Activated CD4-positive, CD25-positive, alpha-beta regulatory T cell (primary cell): ENCODE measurements around the gene PRSS38.
A peak's percentile ranks its signal among the peaks of the same experiment; 100 is the strongest.

ENCODE experiments used
- DNase-seq, 4 experiments: peaks; one replicate each; lab custom pipeline; 2025; lab: John Stamatoyannopoulos, UW

The PRSS38 gene

DNA sequence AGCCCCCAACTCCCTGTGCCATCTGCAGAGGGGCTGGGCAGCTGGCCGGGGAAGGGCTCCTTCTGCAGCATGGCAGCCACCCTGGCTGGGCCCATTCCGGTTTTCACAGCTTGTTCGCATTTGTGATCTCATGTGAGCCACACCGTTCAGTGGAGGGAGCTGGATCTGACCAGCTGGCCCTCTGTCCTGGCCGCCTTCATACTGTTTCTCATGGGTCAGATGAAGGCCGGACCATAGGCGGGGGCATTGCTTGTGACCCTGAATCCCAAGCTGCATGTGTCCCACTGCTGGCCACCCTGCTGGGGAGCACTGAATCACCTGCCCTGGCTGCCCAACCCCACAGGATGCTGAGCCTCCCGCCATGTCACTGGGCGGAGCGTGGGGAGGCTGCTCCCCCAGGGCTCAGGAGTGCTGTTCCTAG is 36.4 kb upstream of the PRSS38 start:
- no peak for DNase-seq

DNA sequence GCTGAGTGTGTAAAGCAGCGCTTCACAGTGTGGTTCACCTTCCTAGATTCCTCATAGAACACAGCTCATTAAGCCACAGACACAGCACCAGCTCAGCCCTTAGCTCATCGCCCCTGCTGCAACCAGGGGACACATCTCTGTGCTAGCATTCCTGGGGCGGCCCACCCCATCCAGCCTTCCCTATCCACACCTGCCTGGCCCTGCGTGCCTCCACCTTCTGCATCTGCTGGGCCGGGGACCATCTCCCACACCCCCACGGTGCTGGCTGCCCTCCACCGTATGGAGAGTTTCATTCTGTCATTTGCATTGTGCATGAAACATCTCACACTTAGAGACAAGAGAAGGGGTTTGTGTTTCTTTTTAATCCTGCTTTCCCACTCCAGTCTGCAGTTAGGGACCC is 35.8 kb upstream of the PRSS38 start:
- DNase-seq: no peak

GRCh38 chr1:227780101-227781044 is 35.1 kb upstream of the PRSS38 start:
- no peak for DNase-seq

GRCh38 chr1:227781314-227781930 is 34.1 kb upstream of the PRSS38 start:
- no peak for DNase-seq

GRCh38 chr1:227782226-227782625 is 33.2 kb upstream of the PRSS38 start:
- no peak for DNase-seq

DNA sequence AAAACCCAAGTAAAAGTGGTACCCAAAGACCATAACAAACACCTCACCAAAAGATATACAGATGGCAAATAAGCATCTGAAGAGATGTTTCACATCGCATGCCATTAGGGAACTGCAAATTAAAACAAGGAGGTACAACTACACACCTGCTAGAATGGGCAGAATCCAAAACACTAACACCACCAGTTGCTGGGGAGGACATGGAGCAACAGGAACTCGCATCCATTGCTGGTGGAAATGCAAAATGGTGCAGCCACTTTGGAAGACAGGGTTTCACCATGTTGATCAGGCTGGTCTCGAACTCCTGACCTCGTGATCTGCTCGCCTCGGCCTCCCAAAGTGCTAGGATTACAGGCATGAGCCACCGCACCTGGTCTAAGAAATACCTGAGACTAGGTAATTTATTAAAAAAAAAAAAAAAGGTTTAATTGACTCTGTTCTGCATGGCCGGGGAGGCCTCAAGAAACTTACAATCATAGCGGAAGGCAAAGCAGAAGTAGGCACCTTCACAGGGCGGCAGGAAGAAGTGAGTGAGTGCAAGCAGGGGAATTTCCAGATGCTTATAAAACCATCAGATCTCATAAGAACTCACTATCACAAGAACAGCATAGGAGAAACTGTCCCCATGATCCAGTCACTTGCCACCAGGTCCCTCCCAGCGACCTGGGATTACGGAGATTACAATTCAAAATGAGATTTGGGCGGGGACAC is 30.2 kb upstream of the PRSS38 start:
- no peak for DNase-seq

DNA sequence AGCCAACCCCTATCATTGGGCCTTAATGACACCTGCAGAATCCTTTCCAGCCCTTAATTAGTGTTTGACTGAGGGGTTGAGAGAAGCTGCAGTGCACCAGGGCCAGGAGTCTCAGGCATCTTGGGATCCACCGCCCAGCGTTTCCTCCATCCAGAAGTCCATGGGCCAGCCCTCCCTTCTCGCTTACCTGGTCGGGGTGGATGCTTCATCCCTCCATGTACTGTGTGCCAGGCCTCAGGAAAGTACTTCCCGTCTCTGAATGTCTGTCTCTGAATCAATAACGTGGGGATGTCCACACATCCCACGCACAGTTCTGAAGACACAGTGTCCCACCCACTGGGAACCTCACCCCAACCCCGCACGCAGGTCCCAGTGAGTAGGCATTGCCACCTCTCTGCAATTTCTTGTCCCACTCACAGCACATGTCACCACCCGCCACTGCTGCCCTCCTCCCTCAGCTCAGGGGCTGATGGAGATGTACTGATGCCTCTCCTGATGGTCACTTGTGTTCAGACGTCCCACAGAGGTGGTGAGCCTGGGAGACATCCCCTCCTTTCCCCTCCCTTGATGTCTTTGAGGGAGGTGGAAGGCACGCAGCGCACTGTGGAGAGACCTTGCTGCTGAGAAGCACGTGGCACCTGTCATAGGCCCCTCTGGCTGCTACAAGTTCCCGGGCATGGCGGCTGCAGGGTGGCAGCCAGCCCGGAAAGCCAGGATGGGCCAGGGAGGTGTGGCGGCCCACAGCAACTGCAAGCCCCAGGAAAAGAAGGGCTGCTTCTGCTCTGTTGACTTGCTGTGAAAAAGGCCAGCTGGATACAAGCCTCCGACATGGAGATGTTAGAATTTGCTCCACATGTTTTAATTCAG is 29.4 kb upstream of the PRSS38 start:
- DNase-seq: no peak

GRCh38 chr1:227786673-227787512 is 28.6 kb upstream of the PRSS38 start:
- DNase-seq: no peak

- DNase-seq: peak; percentile 91 to 97 (median 94)
Measured at GRCh38 chr1:227787513-227788270, 27.8 kb upstream of the PRSS38 start.

DNA sequence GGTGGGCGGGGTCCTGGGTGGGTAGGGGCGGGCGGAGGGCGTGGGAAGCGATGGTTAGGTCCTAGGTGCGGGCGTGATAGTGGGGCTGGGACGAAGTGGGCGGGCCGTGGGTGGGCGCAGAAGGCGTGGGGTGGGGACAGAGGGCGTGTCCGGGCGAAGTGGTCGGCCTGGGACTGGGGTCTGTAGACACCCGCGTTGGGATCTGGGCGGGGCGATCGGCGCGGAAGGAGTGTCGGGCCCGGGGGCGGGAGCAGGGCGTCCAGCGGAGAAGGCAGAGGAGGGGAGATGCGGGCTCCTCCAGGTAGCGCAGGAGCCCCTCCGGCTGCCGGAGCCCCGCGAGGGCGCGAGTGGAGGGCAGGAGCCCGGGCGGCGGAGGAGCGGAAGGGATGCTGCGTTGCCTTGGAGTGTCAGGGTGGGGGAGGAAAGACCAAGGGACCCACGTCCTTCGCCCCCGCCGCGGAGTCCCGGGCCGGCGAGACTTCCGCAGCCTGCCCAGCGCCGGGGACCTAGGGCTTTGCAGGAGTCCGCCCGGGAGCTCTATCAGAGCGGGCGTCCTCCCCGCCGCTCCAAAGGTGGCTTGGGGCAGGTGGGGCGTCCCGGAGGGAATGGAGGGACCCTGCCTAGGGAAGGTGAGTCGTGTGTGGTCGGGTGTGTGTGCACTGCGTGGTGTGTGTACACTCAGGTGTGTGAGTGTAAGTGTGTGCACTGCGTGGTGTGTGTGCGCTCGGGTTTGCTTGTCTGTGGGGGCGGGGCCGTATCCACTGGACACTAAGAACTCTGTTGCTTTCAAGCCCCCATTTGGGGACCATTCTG is 27.0 kb upstream of the PRSS38 start:
- peak in 2 of 4 experiments; percentile 72 to 87 for DNase-seq

GRCh38 chr1:227789084-227790033 is 26.1 kb upstream of the PRSS38 start:
- DNase-seq: no peak

DNA sequence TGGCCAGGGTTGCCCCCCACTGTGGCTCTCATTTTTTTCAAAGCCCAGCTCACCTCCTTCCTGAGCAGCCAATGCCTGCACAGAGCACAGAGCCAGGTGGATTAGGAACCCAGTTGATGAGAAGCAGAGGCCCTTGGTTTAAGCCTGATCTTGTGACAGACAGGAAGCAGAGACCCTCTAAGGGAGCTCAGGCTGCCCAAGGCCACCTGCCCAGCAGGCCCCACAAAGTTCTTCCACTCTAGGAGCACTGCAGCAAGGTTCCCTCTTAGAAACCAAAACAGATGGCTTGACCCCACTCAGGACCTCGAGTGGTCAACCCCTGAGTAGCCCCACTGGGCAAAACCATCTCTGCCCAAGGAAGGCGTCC is 25.5 kb upstream of the PRSS38 start:
- DNase-seq: no peak

GRCh38 chr1:227790868-227791267 is 24.6 kb upstream of the PRSS38 start:
- DNase-seq: no peak

DNA sequence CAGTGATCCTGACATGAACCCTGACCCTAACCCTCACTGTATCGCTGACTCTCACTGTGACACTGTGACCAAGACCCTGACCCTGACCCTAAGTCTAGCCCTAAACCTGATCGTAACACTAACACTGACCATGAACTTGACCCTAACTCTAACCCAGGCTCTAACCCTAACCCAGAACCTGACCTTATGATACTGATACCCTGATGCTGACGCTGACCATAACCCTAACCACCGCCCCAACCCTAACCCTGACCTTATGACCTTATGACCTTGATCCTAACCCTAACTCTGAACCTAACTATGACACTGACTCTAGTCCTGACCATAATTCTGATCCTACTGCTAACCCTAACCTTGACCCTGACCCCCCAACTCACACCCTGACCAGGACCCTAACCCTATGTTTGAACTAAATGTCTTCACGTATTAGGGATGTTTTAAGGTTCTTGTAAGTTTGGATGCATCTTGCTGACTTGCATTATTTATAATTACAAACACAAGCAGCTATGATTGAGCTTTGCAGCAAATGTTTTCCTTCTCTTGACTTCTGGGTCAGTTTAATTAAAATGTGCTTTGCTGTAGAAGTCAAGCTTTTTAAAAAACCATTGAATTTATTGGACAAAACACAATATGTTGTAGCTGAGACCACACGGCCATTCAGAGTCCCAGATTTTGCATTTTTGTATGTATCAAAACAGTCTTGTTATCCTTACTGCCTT is 23.9 kb upstream of the PRSS38 start:
- no peak for DNase-seq

DNA sequence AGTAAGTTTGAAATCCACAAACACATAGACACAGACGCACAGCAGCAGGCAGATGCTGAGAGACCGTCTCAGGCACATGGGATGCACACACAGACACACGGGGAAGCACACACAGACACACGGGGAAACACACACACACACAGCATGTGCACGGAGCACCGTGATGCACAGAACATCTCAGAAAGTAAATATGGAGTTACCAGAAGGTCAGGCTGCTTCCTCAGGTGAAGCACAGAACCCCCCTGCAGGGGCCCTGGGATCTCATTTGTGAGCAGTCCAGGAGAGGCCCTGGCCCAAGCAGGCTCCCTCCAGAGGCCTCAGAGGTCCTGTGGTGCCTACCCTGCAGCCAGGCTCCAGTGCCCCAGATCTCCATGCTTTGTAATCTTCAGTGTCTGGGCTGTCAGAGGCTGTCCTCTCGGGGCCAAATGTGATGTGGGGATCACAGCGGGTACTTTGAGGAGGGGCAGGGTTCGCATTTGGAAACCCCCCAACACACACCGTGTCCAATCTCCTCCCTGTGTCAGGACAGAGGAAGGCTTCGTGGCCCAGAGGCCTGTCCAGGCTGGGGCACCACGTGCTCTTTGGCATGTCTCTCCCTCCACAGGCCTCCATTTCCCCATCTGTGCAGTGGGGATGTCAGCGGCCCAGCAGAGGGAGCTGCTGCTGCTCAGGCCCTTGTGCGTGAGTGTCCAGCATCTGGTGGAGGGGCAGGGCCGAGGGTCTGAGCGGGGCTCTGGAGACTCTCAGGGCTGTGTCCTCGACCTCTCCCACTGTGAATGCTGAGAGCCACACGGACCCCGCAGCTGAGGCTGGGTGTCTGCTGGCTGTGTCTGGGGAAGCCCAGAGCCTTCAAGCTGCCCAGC is 23.0 kb upstream of the PRSS38 start:
- no peak for DNase-seq
